ENCODE measurements around the gene MEA1. TPM values are rescaled to one million over a fixed set of nuclear protein-coding genes. Genes with fewer than 3 reads are reported as not detected.

The MEA1 gene
- total RNA-seq, 6 donors from 2014 or later, result 32.1 to 52.6 (median 43.0) TPM

DNA sequence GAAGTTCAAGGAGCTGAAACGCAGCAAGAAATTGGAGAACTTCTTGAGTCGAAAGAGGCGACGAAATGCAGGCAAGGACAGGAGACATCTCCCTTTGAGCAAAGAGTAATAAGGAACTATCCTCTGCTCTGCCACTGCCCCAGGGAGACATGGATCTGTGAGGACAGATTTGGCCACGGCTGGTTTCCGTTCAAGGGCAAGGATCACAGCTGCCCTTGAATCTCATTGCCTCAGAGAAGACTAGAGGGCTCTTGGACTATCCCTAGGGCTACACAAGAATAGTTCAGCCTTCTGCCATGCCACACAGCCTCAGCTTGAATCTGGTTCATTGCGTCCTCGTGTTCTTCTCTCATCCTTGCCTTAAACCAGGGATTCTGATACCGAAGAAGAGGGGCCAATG lies 15.4 kb upstream of the MEA1 start:
- WGBS, 2 donors, result 92 to 96% methylated on average over 7 to 9 of the region's 9 CpGs

GRCh38 chr6:43026365-43026764 lies 12.6 kb upstream of the MEA1 start:
- WGBS, 2 donors, result 90 to 92% methylated on average over 5 of the region's 5 CpGs
- Histone ChIP-seq H3K4me3 (no peak overlapping the region), H3K9me3 (no peaks in the 10 kb centered on the region), H3K4me1 (peaks cover 12 to 18% (median 13%) of the 10 kb centered on the region in 4 donors), H3K27me3 (no peaks in the 10 kb centered on the region), H3K27ac (no peak overlapping the region), H3K36me3 (peaks cover 46 to 75% (median 64%) of the 10 kb centered on the region in 4 donors)
- no peak for ATAC-seq (ENCODE audit: low FRiP score in 2 of 2)
- TF ChIP-seq POLR2A (IDR thresholded peaks at IDR 0.05), result no peak
- TF ChIP-seq, protein P1, sequence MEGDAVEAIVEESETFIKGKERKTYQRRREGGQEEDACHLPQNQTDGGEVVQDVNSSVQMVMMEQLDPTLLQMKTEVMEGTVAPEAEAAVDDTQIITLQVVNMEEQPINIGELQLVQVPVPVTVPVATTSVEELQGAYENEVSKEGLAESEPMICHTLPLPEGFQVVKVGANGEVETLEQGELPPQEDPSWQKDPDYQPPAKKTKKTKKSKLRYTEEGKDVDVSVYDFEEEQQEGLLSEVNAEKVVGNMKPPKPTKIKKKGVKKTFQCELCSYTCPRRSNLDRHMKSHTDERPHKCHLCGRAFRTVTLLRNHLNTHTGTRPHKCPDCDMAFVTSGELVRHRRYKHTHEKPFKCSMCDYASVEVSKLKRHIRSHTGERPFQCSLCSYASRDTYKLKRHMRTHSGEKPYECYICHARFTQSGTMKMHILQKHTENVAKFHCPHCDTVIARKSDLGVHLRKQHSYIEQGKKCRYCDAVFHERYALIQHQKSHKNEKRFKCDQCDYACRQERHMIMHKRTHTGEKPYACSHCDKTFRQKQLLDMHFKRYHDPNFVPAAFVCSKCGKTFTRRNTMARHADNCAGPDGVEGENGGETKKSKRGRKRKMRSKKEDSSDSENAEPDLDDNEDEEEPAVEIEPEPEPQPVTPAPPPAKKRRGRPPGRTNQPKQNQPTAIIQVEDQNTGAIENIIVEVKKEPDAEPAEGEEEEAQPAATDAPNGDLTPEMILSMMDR (IDR thresholded peaks at IDR 0.05), result no peak
- no peak for TF ChIP-seq POLR2AphosphoS5 (IDR thresholded peaks at IDR 0.05)
- no peak for TF ChIP-seq EP300 (IDR thresholded peaks at IDR 0.05)
- DNase-seq, result no peak

More for the DNA sequence above, 15.4 kb upstream of the MEA1 start:
- Histone ChIP-seq H3K4me3 (no peak overlapping the region), H3K27ac (no peak overlapping the region), H3K4me1 (no peaks in the 10 kb centered on the region), H3K27me3 (no peaks in the 10 kb centered on the region), H3K9me3 (no peaks in the 10 kb centered on the region), H3K36me3 (peaks cover 46 to 97% (median 67%) of the 10 kb centered on the region in 4 donors)
- DNase-seq, result no peak
- no peak for ATAC-seq (ENCODE audit: low FRiP score in 2 of 2)
- TF ChIP-seq, protein P1 (IDR thresholded peaks at IDR 0.05), result no peak
- no peak for TF ChIP-seq POLR2A (IDR thresholded peaks at IDR 0.05)
- no peak for TF ChIP-seq POLR2AphosphoS5 (IDR thresholded peaks at IDR 0.05)
- TF ChIP-seq EP300 (IDR thresholded peaks at IDR 0.05), result no peak

- Histone ChIP-seq H3K4me1 (peaks cover 18 to 25% (median 21%) of the 10 kb centered on the region in 4 donors), H3K27me3 (no peaks in the 10 kb centered on the region), H3K27ac (no peak overlapping the region), H3K4me3 (no peak overlapping the region), H3K36me3 (peaks cover 37 to 61% (median 52%) of the 10 kb centered on the region in 4 donors), H3K9me3 (no peaks in the 10 kb centered on the region)
- 89 to 98% methylated on average over 2 of the region's 2 CpGs for WGBS, 2 donors
- TF ChIP-seq EP300 (IDR thresholded peaks at IDR 0.05), result no peak
- no peak for TF ChIP-seq POLR2AphosphoS5 (IDR thresholded peaks at IDR 0.05)
- TF ChIP-seq, protein P1 (IDR thresholded peaks at IDR 0.05), result no peak
- no peak for TF ChIP-seq POLR2A (IDR thresholded peaks at IDR 0.05)
- ATAC-seq (ENCODE audit: low FRiP score in 2 of 2), result no peak
- no peak for DNase-seq
These were observed 10.7 kb upstream of the MEA1 start for GRCh38 chr6:43024436-43024835.

DNA sequence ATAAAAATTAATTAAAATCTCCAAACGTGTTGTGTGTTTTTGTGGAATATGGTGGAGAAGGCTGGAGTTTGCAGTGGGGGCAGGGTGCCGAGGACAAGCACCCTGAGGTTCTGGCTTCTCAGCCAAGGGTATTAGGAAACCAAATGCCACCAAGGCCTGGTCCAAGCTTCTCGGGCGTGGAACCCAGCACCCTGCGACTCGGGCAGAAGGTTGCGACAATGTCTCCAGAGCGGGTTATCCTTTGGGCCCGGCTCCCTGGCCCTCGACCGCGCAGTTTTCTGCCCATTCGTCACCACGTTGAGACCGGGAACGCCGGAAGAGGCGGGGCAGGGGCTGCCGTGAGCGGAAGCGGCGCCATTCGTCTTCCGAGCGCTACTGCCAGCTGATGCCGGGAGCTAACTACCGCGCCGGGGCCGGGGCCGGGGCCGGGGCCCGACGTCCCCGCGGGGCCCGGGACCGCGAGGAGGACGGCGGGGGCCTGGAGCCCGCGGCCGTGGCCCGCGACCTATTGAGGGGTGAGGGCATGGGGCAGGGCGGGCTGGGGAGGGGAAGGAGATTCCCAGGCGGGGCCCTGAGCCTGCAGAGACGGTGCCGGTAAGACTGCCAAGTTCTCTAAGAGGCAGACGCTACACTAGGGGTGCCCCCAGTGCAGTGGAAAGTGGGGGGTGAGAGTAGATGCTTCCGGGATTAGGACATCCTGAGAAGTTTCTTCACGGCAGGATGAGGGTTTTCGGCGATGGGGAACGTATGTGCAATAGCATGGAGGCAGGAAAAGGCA lies 7.7 kb upstream of the MEA1 start, which contains the start of gene RRP36:
TSS of gene RRP36 (plus strand) at position 354 of the 778 bp plus-strand sequence. CDS start at position 386, 32 bp downstream.
- peaks cover 28 to 37% (median 29%) of the 10 kb centered on the region in 4 donors for H3K4me1 ChIP-seq
- H3K9me3 ChIP-seq, result no peaks in the 10 kb centered on the region
- H3K27ac ChIP-seq, result peak within 1 kb of the TSS; percentile 85 to 90 (median 88)
- 1% methylated on average over 22 to 52 of the region's 56 CpGs for WGBS, 2 donors
- peaks cover 26 to 56% (median 39%) of the 10 kb centered on the region in 4 donors for H3K36me3 ChIP-seq
- H3K27me3 ChIP-seq, result no peaks in the 10 kb centered on the region
- ATAC-seq (ENCODE audit: low FRiP score in 2 of 2) (peak; percentile 90 to 96), DNase-seq (peak; percentile 80 to 95)
- peak within 1 kb of the TSS; percentile 68 to 100 (median 84) for H3K4me3 ChIP-seq
- TF ChIP-seq EP300 (IDR thresholded peaks at IDR 0.05) (no peak), POLR2AphosphoS5 (IDR thresholded peaks at IDR 0.05) (peak in 1 of 2 donors; percentile 63), POLR2A (IDR thresholded peaks at IDR 0.05) (peak in 2 of 4 donors; percentile 54 to 64)
- TF ChIP-seq, protein P1 (IDR thresholded peaks at IDR 0.05), result no peak
